Neural progenitor cell (in vitro differentiated cells): Measurements from ENCODE around the gene MAP4K2. TPM values are rescaled to one million over a fixed set of nuclear protein-coding genes. Genes with fewer than 3 reads are reported as not detected.

Experiments
- DNase-seq: peaks from one replicate; pipeline ENCODE4 v3.0.0-alpha.2; 2016; ENCODE audit warnings: low spot score
- H2AFZ ChIP-seq: fragments of 200-600 bp; sonication (generic); replicated peaks from 2 replicates; pipeline ENCODE4 v1.6.1; 2016; ENCODE audit warnings: antibody characterized with exemption
- H3F3A ChIP-seq: fragments of 200-600 bp; sonication (generic); 2 replicates; pipeline ENCODE4 v1.6.1; 2016; ENCODE audit warnings: antibody characterized with exemption, low read depth
- H3K27ac ChIP-seq: fragments of 200-600 bp; sonication (generic); 2 replicates; pipeline ENCODE4 v1.5.1; 2016; ENCODE audit warnings: mild to moderate bottlenecking
- H3K27me3 ChIP-seq: fragments of 200-600 bp; sonication (generic); 2 replicates; pipeline ENCODE4 v1.6.1; 2016; ENCODE audit warnings: mild to moderate bottlenecking, moderate library complexity
- H3K36me3 ChIP-seq: fragments of 200-600 bp; sonication (generic); 2 replicates; pipeline ENCODE4 v1.5.1; 2016
- H3K4me1 ChIP-seq: fragments of 200-600 bp; sonication (generic); 2 replicates; pipeline ENCODE4 v1.6.1; 2016; ENCODE audit warnings: mixed run types
- H3K4me2 ChIP-seq: fragments of 200-600 bp; sonication (generic); 2 replicates; pipeline ENCODE4 v1.6.1; 2016
- H3K4me3 ChIP-seq: fragments of 200-600 bp; sonication (generic); 2 replicates; pipeline ENCODE4 v1.5.1; 2016
- H3K79me2 ChIP-seq: fragments of 200-600 bp; sonication (generic); 2 replicates; pipeline ENCODE4 v1.6.1; 2016; ENCODE audit warnings: low read depth
- H3K9ac ChIP-seq: fragments of 200-600 bp; sonication (generic); 2 replicates; pipeline ENCODE4 v1.6.1; 2016
- H3K9me3 ChIP-seq: fragments of 200-600 bp; sonication (generic); 2 replicates; pipeline ENCODE4 v1.5.1; 2016; ENCODE audit warnings: low read depth
- H4K20me1 ChIP-seq: fragments of 200-600 bp; sonication (generic); 2 replicates; pipeline ENCODE4 v1.6.1; 2016; ENCODE audit warnings: low read depth
- H3K27ac Mint-ChIP-seq: 3 replicates; pipeline ENCODE4 v1.8.0; 2021; ENCODE audit warnings: mixed read lengths
- H3K27me3 Mint-ChIP-seq: 2 replicates; pipeline ENCODE4 v1.8.0; 2022; ENCODE audit warnings: low read depth, mild to moderate bottlenecking, inconsistent platforms, moderate library complexity, mixed read lengths; ENCODE audit not compliant: insufficient read depth
- H3K36me3 Mint-ChIP-seq: 3 replicates; pipeline ENCODE4 v1.8.0; 2021; ENCODE audit warnings: mixed read lengths
- H3K4me1 Mint-ChIP-seq: 3 replicates; pipeline ENCODE4 v1.8.0; 2021; ENCODE audit warnings: mixed read lengths
- H3K4me3 Mint-ChIP-seq: 3 replicates; pipeline ENCODE4 v1.8.0; 2021; ENCODE audit warnings: mild to moderate bottlenecking, moderate library complexity, mixed read lengths
- H3K9me3 Mint-ChIP-seq: 3 replicates; pipeline ENCODE4 v1.8.0; 2020; ENCODE audit warnings: mixed read lengths
- CTCF ChIP-seq: fragments of 200-600 bp; sonication (generic); IDR thresholded peaks from 2 replicates; pipeline ENCODE4 v1.5.1; 2017; ENCODE audit warnings: antibody characterized with exemption, mild to moderate bottlenecking
- EZH2 ChIP-seq: fragments of 200-600 bp; sonication (generic); IDR thresholded peaks from 2 replicates; pipeline ENCODE4 v1.6.1; 2017; ENCODE audit warnings: antibody characterized with exemption, mild to moderate bottlenecking, moderate library complexity
- EZH2phosphoT487 ChIP-seq: fragments of 200-600 bp; sonication (generic); IDR thresholded peaks from 2 replicates; pipeline ENCODE4 v1.6.1; 2017; ENCODE audit warnings: antibody characterized with exemption
- total RNA-seq: library from RNA; depleted of rRNA; stranded (reverse); fragments of >200 nt; gene quantifications from 2 replicates; pipeline ENCODE4 v1.2.3, GENCODE V29; 2015; ENCODE audit warnings: low replicate concordance

Gene MAP4K2
- total RNA-seq, 1 donor from 2014 or later = 15.8 TPM

- no peaks in the 10 kb centered on the region for H3K4me1 ChIP-seq
- Mint-ChIP-seq H3K9me3 (no peaks in the 10 kb centered on the region), H3K36me3 (no peaks in the 10 kb centered on the region), H3K27me3 (peaks cover 9% of the 10 kb centered on the region), H3K27ac (peak overlapping the region; percentile 46), H3K4me3 (no peak overlapping the region), H3K4me1 (peaks cover 9% of the 10 kb centered on the region)
- TF ChIP-seq EZH2 = no peak
- TF ChIP-seq CTCF = no peak
- no peak for TF ChIP-seq EZH2phosphoT487
- H2AFZ ChIP-seq = no peak overlapping the region
- no peaks in the 10 kb centered on the region for H3K9me3 ChIP-seq
- H3K79me2 ChIP-seq = no peaks in the 10 kb centered on the region
- H3K27ac ChIP-seq = no peak overlapping the region
- H3K27me3 ChIP-seq = no peaks in the 10 kb centered on the region
- H3F3A ChIP-seq = peaks cover 6% of the 10 kb centered on the region
- H4K20me1 ChIP-seq = no peaks in the 10 kb centered on the region
- H3K4me2 ChIP-seq = no peak overlapping the region
- H3K4me3 ChIP-seq = no peak overlapping the region
- no peaks in the 10 kb centered on the region for H3K36me3 ChIP-seq
- DNase-seq = no peak
- H3K9ac ChIP-seq = no peak overlapping the region
Observed at GRCh38 chr11:64753019-64753379, 50.0 kb downstream of the MAP4K2 start.

- H3K4me1 ChIP-seq = no peaks in the 10 kb centered on the region
- no peaks in the 10 kb centered on the region for H3K27me3 ChIP-seq
- Mint-ChIP-seq H3K27me3 (peaks cover 6% of the 10 kb centered on the region), H3K4me3 (no peak overlapping the region), H3K4me1 (peaks cover 9% of the 10 kb centered on the region), H3K27ac (no peak overlapping the region), H3K36me3 (no peaks in the 10 kb centered on the region), H3K9me3 (no peaks in the 10 kb centered on the region)
- H4K20me1 ChIP-seq = no peaks in the 10 kb centered on the region
- no peaks in the 10 kb centered on the region for H3K9me3 ChIP-seq
- peaks cover 9% of the 10 kb centered on the region for H3F3A ChIP-seq
- no peaks in the 10 kb centered on the region for H3K36me3 ChIP-seq
- no peaks in the 10 kb centered on the region for H3K79me2 ChIP-seq
- no peak overlapping the region for H3K27ac ChIP-seq
- H2AFZ ChIP-seq = no peak overlapping the region
- TF ChIP-seq EZH2phosphoT487 (no peak), CTCF (no peak), EZH2 (no peak)
- DNase-seq = no peak
- H3K9ac ChIP-seq = no peak overlapping the region
- H3K4me2 ChIP-seq = no peak overlapping the region
- no peak overlapping the region for H3K4me3 ChIP-seq
Observed at GRCh38 chr11:64752175-64752970, 50.6 kb downstream of the MAP4K2 start.

- Mint-ChIP-seq H3K36me3 (no peaks in the 10 kb centered on the region), H3K9me3 (no peaks in the 10 kb centered on the region), H3K4me1 (peaks cover 9% of the 10 kb centered on the region), H3K27ac (no peak overlapping the region), H3K4me3 (no peak overlapping the region), H3K27me3 (peaks cover 9% of the 10 kb centered on the region)
- peaks cover 8% of the 10 kb centered on the region for H3K27me3 ChIP-seq
- H3K4me3 ChIP-seq = no peak overlapping the region
- no peaks in the 10 kb centered on the region for H3K36me3 ChIP-seq
- no peak overlapping the region for H3K9ac ChIP-seq
- H3K4me2 ChIP-seq = no peak overlapping the region
- no peak for TF ChIP-seq EZH2
- H3K9me3 ChIP-seq = no peaks in the 10 kb centered on the region
- DNase-seq = no peak
- H3K79me2 ChIP-seq = no peaks in the 10 kb centered on the region
- peaks cover 2% of the 10 kb centered on the region for H4K20me1 ChIP-seq
- peaks cover 16% of the 10 kb centered on the region for H3F3A ChIP-seq
- H3K4me1 ChIP-seq = no peaks in the 10 kb centered on the region
- H2AFZ ChIP-seq = no peak overlapping the region
- no peak overlapping the region for H3K27ac ChIP-seq
Observed at GRCh38 chr11:64751580-64751979, 51.4 kb downstream of the MAP4K2 start.

GRCh38 chr11:64751136-64751535, 51.9 kb downstream of the MAP4K2 start:
- Mint-ChIP-seq H3K36me3 (no peaks in the 10 kb centered on the region), H3K27ac (no peak overlapping the region)

More at GRCh38 chr11:64751136-64751535, 51.9 kb downstream of the MAP4K2 start:
- H3K4me3 ChIP-seq = no peak overlapping the region
- H3K9ac ChIP-seq = no peak overlapping the region
- no peak for TF ChIP-seq CTCF
- no peaks in the 10 kb centered on the region for H3K9me3 Mint-ChIP-seq
- H3K27ac ChIP-seq = no peak overlapping the region
- no peak for DNase-seq
- H2AFZ ChIP-seq = no peak overlapping the region
- peaks cover 20% of the 10 kb centered on the region for H3F3A ChIP-seq
- H3K27me3 ChIP-seq = peaks cover 12% of the 10 kb centered on the region
- no peaks in the 10 kb centered on the region for H3K79me2 ChIP-seq
- peaks cover 7% of the 10 kb centered on the region for H4K20me1 ChIP-seq
- H3K4me1 Mint-ChIP-seq = peaks cover 9% of the 10 kb centered on the region
- H3K4me2 ChIP-seq = no peak overlapping the region
- H3K9me3 ChIP-seq = no peaks in the 10 kb centered on the region
- no peak overlapping the region for H3K4me3 Mint-ChIP-seq
- peaks cover 10% of the 10 kb centered on the region for H3K27me3 Mint-ChIP-seq
- H3K36me3 ChIP-seq = no peaks in the 10 kb centered on the region
- H3K4me1 ChIP-seq = no peaks in the 10 kb centered on the region
